HG03045 (cell line): ENCODE measurements around the gene KRTAP5-2.

Source experiments
- ATAC-seq: cut with Tn5 transposase; IDR thresholded peaks from one replicate; pipeline ENCODE4 v1.9.1; 2021; ENCODE audit warnings: mild to moderate bottlenecking, moderate library complexity; ENCODE audit not compliant: unreplicated experiment

KRTAP5-2 gene

GRCh38 chr11:1557051-1557884, 40.8 kb downstream of the KRTAP5-2 start:
- no peak for ATAC-seq

DNA sequence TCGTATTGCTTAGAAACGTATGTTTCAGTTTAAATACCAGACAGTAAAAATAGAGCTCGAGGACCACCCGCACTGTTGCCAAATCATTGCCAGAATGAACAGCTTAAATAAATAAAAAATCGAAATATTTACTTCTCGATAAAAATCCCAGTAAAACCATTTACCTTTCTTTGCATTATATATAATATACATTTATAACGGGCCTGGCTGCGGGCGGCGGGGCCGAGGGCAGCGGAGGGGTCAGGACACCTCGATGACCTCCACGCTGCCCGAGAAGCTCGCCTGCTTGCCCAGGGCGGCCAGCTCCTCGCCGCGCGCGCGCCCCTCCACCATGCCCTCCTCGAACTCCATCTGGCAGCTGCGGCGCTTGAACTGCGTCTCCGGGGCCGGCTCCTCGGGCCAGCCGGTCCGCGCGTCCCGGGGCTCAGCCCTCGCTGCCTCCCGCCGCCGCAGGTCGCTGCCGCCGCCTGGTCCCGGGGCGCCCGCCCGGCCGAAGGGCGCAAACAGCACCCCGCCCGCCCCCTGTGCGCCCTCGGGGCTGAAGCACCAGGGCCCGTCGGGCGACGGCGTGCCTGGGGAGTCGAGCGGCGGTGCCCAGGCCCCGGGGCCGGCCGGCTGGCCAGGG, 41.7 kb downstream of the KRTAP5-2 start:
- no peak for ATAC-seq

DNA sequence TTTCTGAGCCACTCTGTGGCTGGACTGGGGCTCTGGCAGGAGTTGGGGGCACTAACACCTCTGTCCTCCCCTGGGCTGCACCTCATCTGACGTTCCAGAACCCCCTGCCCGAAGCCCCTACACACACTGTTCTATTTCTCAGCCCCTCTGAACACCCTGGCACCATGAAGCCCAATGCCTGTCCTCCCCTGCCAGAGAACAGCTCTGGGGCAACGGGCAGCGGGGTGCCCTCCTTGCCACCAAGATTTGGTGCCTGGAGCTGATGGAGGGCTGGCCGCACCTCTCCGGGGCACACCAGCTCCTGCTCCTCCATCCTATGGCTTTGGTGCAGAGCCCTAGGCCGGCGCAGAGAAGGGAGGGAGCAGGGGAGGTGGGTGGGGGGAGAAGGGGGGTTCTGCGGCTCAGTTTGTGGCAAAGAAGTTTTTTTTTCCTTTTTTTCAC, 42.4 kb downstream of the KRTAP5-2 start:
- no peak for ATAC-seq

GRCh38 chr11:1554981-1555712, 42.9 kb downstream of the KRTAP5-2 start:
- no peak for ATAC-seq

- no peak for ATAC-seq
Measured at GRCh38 chr11:1553808-1554594, 44.1 kb downstream of the KRTAP5-2 start.

- ATAC-seq, result no peak
Measured at GRCh38 chr11:1549338-1550330, 48.5 kb downstream of the KRTAP5-2 start.

DNA sequence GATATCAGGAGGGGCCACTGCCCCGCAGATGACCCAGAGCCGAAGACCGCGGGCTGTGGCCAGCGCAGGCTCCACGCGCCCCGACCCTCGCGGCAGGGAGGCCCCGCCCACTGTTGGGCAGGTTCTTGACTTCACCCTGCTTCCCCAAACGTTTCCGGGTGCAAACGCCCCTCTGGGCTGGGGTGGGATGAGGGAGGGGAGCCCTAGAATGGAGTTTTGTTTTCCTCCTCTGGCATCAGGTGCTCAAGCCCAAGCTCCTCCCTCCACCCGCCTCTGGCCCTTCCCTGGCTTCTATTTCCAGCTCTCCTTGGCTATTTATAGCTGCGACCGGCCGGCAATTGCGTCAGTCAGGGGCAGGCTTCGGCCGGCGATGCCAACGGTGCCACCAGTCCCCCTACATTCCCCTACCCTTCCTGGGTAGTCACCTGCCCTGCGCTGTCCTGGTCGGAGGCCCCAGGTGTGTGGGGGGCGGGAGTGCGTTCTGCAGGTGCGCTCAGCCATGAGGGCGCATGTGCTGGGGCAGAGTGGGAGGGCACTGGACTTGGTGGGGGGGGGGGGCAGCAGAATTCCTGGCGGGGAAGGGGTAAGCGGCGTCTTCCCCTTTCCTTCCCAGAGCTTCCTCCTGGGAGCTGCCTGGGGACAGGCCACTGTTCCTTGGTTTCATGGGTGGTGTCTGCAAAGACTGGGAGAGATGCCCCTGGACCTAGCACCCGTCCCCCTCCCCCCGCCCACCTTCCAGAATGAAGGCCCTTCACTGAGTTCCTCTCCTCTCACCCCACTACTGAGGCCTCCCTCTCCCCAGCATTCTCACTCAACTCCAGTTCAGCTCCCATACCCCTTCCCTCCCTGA, 49.6 kb downstream of the KRTAP5-2 start:
- no peak for ATAC-seq

GRCh38 chr11:1547467-1548098, 50.5 kb downstream of the KRTAP5-2 start:
- no peak for ATAC-seq
